HS-27A (cell line): ENCODE data around the gene STK32C.

ENCODE experiments used
- DNase-seq: peaks from one replicate; pipeline ENCODE4 v3.0.0-alpha.2; 2012; ENCODE audit warnings: low read depth, missing footprints

STK32C gene

DNA sequence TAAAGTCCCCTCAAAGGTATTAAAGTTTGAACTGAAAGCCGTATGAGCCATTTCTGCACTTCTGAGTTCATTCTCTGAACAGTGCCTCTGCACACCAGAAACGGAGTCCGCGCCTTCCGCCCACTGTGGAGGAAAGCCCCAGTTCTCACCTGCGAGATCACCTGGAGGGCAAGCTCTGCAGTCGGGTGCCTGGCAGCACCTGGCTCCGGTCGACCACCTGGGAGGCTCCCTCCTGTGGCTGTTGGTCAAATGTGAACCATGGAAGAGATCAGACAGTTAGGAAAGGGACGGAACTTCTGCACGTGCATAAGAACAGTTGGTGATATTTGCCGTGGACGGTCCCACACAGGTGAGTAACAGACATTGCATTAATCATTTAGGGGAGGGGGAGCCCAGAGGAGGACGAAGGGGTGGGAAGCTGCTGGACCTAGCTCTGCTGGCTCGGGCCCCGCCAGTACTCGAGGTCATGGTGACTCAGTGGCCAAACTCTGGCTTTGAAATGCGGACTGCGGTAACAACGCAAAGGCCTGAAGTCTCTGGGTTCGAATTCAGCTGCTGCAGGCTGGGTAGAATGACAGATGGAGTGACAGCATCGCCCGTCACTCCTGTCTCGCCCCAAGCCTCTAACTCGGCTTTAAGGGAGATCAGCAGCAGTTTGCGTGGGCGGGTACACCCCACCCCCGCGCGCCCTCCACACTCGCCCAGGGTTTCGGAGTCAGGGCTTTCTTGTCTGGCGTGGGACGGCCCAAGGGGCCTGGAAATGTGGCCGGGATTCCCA, 122.7 kb downstream of the STK32C start:
- DNase-seq: no peak

GRCh38 chr10:132183046-132183445, 124.7 kb downstream of the STK32C start:
- DNase-seq: no peak

DNA sequence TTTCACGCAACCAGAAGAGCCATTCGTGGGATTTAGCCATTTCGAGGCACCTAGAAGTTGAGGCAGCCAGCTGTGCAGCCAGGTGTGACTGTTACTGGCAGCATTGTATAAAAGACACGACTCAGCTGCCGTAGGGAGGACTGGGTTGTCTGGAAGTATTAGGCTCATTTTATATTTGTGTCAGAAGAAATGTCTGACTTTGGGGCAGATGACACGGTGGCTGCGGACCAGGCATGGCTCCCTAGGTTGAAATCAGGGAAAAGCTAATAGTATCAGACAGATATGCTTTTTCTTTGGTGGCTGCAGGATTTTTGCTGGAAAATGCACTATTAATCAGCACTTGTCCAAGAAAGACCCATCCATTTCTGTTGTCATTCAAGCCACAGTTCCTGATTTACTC, 125.2 kb downstream of the STK32C start:
- DNase-seq: no peak

- no peak for DNase-seq
Measured at GRCh38 chr10:132181691-132182425, 125.9 kb downstream of the STK32C start.

DNA sequence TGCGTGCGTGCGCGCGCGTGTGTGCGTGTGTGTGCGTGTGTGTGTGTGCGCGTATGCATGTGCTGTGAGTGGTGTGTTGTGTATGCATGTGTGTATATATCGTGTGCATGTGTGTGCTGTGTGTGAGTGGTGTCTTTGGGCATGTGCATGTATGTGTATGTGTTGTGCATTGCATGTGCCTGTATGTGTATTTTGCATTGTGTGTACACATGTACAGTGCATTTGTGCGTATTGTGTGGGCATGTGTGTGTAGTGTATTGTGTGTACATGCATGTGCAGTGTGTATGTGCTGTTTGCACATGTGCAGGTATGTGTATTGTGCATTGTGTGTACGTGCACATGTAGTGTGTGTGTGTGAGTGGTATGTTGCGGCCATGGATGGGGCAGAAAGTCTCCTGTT, 127.0 kb downstream of the STK32C start:
- no peak for DNase-seq

GRCh38 chr10:132179551-132180392, 128.0 kb downstream of the STK32C start:
- no peak for DNase-seq

- no peak for DNase-seq
Measured at GRCh38 chr10:132178672-132179545, 128.8 kb downstream of the STK32C start.

DNA sequence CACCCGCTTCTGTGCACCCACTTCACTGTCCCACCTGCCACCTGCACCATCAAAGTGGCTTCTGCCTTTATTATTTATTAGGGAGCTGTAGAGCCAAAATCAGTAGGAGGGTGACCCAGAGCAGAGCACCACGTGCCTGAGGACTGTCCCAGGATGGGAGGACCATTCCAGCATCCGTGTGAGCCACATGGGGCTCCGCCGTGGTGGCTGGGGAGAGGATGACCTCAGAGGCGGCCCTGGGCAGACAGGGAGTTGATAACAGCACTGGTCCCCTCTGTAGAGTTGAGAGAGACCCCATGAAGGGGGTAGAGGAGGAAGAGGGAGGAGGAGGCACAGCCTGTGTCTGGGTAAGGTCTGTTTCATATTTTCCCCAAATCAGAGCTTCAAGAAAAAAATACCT, 129.7 kb downstream of the STK32C start:
- DNase-seq: no peak

GRCh38 chr10:132176623-132177500, 130.9 kb downstream of the STK32C start:
- DNase-seq: no peak

GRCh38 chr10:132175907-132176581, 131.7 kb downstream of the STK32C start:
- no peak for DNase-seq

DNA sequence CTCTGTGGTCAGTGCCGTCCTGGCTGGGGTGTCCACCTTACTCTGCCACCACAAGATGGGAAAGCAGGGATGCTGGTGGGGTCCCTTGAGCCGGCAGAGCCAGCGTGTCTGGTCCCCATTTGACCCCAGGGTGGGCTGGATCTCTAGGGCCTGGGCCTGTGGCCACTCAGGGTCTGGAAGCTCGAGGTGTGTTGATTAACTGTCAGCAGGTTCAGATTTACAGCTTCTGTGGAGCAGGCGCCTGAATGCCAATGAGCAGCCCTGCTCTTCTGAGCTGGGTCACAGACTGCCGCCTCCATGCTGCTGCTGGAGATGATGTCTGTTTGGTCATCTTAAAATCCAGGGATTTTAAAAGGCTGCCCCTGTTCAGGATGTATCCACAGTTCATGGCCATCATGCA, 132.3 kb downstream of the STK32C start:
- DNase-seq: no peak

DNA sequence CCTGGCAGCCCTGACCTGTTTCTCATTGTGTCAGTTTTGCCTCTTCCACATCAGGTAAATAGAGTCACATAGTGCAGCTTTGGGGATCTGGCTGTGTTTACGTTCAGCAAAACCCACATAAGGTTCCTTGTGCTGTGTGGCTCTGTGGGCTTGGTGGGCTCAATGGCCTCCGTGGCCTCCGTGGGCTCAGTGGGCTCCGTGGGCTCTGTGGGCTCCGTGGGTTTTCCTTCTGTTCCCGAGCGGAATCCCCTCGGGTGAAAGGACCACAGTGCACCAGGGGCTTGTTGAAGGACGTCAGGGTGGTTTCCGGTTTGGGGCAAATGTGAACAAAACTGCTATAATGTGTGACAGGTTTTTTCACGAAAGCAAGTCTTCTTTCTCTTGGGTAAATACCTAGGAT, 133.5 kb downstream of the STK32C start:
- no peak for DNase-seq

DNA sequence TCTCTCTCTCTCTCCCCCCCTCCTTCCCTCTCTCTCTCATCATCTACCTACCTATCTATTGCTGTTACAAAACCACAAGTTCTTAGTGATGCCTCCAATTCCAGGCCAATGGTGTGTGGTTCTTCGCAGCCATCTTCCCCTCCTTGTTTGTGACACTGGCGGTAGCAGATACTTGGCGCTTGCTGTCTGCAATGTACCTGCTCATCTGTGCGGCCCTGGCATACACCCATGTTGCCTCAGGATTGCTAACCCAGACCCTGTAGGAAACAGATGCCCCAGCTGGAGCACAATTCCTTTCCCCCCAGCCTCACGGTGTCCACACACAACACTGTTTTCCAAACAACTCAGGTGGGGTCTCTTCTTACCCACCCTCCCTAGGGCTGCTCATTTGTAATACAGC, 134.6 kb downstream of the STK32C start:
- no peak for DNase-seq

DNA sequence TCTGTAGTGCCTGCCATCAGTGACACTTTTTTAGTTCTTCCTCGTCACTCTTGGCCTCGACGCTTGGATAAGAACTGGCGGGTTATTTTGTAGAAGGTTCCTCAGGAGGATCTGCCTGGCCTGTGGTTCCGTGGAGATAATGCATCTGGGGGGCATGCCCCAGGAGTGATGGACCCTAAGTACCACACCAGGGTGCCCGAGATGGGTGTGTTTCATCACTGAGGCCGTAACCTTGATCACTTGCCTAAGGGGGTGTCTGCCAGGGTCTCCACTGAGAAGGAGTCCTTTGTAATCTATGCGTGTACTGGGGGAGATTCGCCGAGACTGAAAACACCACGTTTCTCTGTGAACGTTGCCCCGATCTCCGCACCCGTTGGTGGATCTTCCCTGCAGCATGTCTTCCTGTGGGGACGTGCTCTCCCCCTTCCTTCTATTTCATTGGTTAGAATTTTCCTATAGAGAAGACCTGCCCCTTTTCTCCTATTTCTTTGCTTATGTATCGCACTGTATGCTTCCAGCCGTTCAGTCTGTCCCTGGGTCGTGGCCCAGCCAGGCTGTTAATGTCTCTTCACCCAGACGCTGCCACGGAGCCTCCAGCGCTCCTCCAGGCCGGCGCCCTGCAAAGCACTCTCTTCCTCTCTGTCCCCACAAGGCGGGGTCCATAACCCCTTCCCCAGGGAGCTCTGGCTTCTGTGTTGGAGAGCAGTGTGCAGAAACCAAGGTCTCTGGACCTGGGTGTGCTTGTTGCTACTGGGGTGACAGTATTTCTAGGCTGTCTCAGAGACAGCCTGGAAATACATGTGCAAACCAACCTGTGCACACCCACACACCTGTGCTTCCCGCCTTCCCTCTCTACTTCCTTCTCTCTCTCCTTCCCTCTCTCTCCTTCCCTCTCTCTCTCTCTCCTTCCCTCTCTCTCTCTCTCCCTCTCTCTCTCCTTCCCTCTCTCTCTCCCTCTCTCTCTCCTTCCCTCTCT, 135.4 kb downstream of the STK32C start:
- no peak for DNase-seq

DNA sequence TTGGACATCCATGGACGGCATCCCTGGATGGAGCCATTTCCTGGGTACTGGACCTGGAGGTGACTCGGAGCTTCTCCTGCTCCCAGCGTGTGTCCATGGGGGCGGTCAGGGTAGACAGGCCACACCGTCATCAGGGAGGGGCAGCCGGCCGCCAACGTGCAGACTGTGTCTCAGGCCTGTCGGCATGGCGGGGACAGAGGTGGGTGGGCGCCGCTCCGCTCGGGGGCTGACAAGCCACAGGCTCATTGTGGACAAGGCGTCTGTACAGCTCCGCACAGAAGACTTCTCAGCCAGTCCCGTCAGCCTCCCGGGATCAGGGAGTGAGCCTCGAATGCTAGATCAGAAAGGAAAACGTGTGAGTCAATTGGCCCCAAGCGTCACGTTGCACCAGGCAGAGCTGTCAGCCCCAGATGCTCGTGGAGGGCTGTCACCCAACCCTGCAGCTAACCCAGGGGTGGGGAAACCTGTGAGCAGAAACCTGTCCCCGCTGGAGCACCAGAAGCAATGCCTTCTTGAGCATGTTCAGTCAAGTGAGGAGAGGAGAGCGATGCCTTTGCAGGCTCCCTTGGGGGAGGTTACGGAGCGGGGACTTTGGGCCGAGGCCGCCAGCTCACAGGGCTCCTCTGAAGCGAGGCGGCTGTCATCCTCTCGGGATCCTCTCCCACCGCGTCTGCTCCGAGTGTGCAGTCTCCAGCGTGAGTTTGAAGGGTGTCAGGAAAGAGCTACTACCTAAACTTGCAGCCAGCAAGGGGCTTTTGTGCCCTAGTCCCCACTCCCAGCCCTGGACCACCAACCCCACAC, 137.0 kb downstream of the STK32C start:
- DNase-seq: no peak

GRCh38 chr10:132169766-132170560, 137.8 kb downstream of the STK32C start:
- no peak for DNase-seq
